A673 (cell line): Measurements from ENCODE around the gene FAAP20. TPM values are rescaled to one million over a fixed set of nuclear protein-coding genes. Genes with fewer than 3 reads are reported as not detected.

Experiments
- BruUV-seq: library from RNA; stranded (reverse); fragments of 400-500 nt; replicated peaks from 2 replicates; lab custom pipeline; 2021; lab: Mats Ljungman, UMichigan
- CTCF ChIA-PET: fragments of 300-600 bp; sonication (Branson Sonifier 250); formaldehyde crosslinking; loops from one replicate; lab custom pipeline; 2022; ENCODE audit warnings: antibody characterized with exemption; lab: Charles Lee
- POLR2A ChIA-PET: fragments of 300-600 bp; sonication (Branson Sonifier 250); formaldehyde crosslinking; loops from one replicate; lab custom pipeline; 2022; ENCODE audit warnings: antibody characterized with exemption; ENCODE audit not compliant: low non-redundant PET; lab: Charles Lee
- DNase-seq: peaks from one replicate; pipeline ENCODE4 v3.0.0-alpha.2; 2015; ENCODE audit warnings: low spot score
- H3K27ac ChIP-seq: fragments of 200-600 bp; sonication (generic); 2 replicates; pipeline ENCODE4 v1.5.1; 2016; ENCODE audit warnings: mixed run types, low read depth, mild to moderate bottlenecking, mixed read lengths, antibody characterized with exemption, low read length; ENCODE audit not compliant: poor library complexity, severe bottlenecking
- H3K27me3 ChIP-seq: fragments of 200-600 bp; sonication (generic); replicated peaks from 2 replicates; pipeline ENCODE4 v1.6.1; 2017; ENCODE audit warnings: mixed run types, low read depth, mild to moderate bottlenecking, mixed read lengths, antibody characterized with exemption, low read length; ENCODE audit not compliant: insufficient read depth, poor library complexity
- H3K36me3 ChIP-seq: fragments of 200-600 bp; sonication (generic); 2 replicates; pipeline ENCODE4 v1.6.1; 2016; ENCODE audit warnings: mixed run types, mild to moderate bottlenecking, mixed read lengths, antibody characterized with exemption, low read length; ENCODE audit not compliant: insufficient read depth, poor library complexity, severe bottlenecking
- H3K4me1 ChIP-seq: fragments of 200-600 bp; sonication (generic); 2 replicates; pipeline ENCODE4 v1.6.1; 2017; ENCODE audit warnings: mixed run types, mild to moderate bottlenecking, mixed read lengths, antibody characterized with exemption, low read length; ENCODE audit not compliant: insufficient read depth, poor library complexity, severe bottlenecking
- H3K4me3 ChIP-seq: fragments of 200-600 bp; sonication (generic); 2 replicates; pipeline ENCODE4 v1.5.1; 2016; ENCODE audit warnings: low read depth, mixed run types, mild to moderate bottlenecking, mixed read lengths, low read length; ENCODE audit not compliant: poor library complexity, severe bottlenecking
- H3K9me3 ChIP-seq: fragments of 200-600 bp; sonication (generic); 2 replicates; pipeline ENCODE4 v1.6.1; 2016; ENCODE audit warnings: mixed run types, low read depth, mild to moderate bottlenecking, mixed read lengths, antibody characterized with exemption, low read length; ENCODE audit not compliant: poor library complexity, severe bottlenecking
- CTCF ChIP-seq: fragments of 300-800, 200-600 bp; sonication (generic); conservative IDR thresholded peaks from 2 replicates; pipeline ENCODE4 v1.5.1; 2017; ENCODE audit warnings: low read depth, mild to moderate bottlenecking, antibody characterized with exemption, low read length, moderate library complexity, mixed read lengths
- EZH2 ChIP-seq: fragments of 200-600 bp; sonication (generic); IDR thresholded peaks from 2 replicates; pipeline ENCODE4 v1.6.1; 2017; ENCODE audit warnings: borderline replicate concordance, low read depth, mild to moderate bottlenecking, mixed read lengths, antibody characterized with exemption, low read length; ENCODE audit not compliant: poor library complexity, severe bottlenecking
- intact Hi-C: fragments of 100-400 bp; cut with micrococcal nuclease; formaldehyde crosslinking; loops from one replicate; pipeline ENCODE4 v1.10.0; 2022; ENCODE audit not compliant: unreplicated experiment
- total RNA-seq: library from RNA; stranded (reverse); gene quantifications from 2 replicates; pipeline ENCODE4 v1.2.3, GENCODE V29; 2021

Gene FAAP20
- total RNA-seq, 1 experiment from 2014 or later = 114 TPM

- no peak for DNase-seq
- H3K36me3 ChIP-seq = no peaks in the 10 kb centered on the region
- H3K4me1 ChIP-seq = no peaks in the 10 kb centered on the region
- TF ChIP-seq CTCF = no peak
- TF ChIP-seq EZH2 = no peak
- no peaks in the 10 kb centered on the region for H3K27me3 ChIP-seq
- intact Hi-C loops = no loop called here
- H3K9me3 ChIP-seq = no peaks in the 10 kb centered on the region
- CTCF ChIA-PET = no interaction called here
- POLR2A ChIA-PET = no interaction called here
- H3K4me3 ChIP-seq = no peak overlapping the region
- no TSS peak for BruUV-seq
- no peak overlapping the region for H3K27ac ChIP-seq
Observed at GRCh38 chr1:2158272-2158671, 36.3 kb downstream of the FAAP20 start.

DNA sequence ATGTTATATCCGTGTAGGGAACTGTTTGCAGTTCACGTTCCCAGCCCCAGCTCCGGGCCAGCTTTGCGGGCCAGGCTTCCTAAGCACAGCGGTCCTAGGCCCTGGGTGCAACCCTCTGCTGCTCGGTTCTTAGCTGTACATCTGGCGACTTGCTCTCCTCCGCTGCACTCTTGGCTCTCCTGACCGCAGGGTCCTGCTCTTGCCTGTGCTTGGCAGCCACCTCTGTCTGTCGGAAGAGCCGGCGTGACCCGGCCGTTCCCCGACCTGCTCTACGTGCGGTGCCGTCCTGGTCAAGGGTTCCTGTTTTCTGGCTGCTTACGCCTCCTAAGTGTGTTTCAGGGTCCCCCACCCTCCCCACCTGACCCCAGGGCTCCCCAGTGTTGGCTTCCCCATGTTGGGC is 36.7 kb downstream of the FAAP20 start:
- CTCF ChIA-PET = no interaction called here
- Histone ChIP-seq H3K27ac (no peak overlapping the region), H3K4me3 (no peak overlapping the region), H3K4me1 (no peaks in the 10 kb centered on the region), H3K27me3 (no peaks in the 10 kb centered on the region), H3K36me3 (no peaks in the 10 kb centered on the region), H3K9me3 (no peaks in the 10 kb centered on the region)
- BruUV-seq = no TSS peak
- POLR2A ChIA-PET = no interaction called here
- TF ChIP-seq EZH2 (no peak), CTCF (no peak)
- intact Hi-C loops = no loop called here
- DNase-seq = no peak

- Histone ChIP-seq H3K36me3 (no peaks in the 10 kb centered on the region), H3K9me3 (no peaks in the 10 kb centered on the region), H3K27me3 (no peaks in the 10 kb centered on the region), H3K27ac (no peak overlapping the region), H3K4me1 (no peaks in the 10 kb centered on the region), H3K4me3 (no peak overlapping the region)
- intact Hi-C loops = no loop called here
- BruUV-seq = no TSS peak
- CTCF ChIA-PET = no interaction called here
- POLR2A ChIA-PET = no interaction called here
- no peak for DNase-seq
- no peak for TF ChIP-seq EZH2
- no peak for TF ChIP-seq CTCF
Observed at GRCh38 chr1:2156866-2157265, 37.7 kb downstream of the FAAP20 start.
